ENCODE data around the gene AOPEP.

DNA sequence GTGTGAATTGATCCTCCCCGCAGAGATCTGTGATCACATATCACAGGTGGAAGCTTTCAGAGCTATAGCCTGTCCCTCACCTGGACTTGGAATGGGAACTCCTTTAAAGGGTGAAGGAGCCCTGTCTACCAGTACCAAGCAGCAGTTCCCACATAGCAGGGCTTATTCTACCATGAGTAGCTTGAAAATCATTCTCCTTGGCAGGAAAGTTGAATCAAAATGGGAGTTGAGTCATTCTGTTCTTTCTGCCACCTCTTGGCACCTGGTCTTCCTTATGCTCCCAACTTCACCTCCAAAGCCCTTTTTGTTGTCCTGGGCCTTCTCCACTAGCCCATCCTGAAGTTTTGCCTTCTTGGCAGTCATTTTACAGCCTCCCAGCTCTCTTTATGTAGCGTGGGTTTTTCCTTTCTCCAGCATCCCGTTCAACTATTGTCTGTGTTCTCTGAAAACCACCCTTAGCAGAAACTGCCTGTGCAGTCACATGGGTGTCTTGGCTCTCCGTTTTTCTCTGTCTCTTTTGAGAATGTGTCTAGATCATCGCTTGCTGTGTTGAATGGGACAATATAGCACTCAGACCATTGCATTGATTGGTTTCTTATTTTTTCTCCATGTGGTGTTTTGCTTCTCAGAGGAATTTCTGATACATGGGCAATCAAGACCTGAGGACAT lies 222.2 kb downstream of the AOPEP start:
- TF ChIP-seq CTCF (IDR thresholded peaks at IDR 0.05) (no peak), ATF3 (CRISPR knock-in tag; conservative IDR thresholded peaks at IDR 0.05) (no peak)
- TF ChIP-seq, protein P1, sequence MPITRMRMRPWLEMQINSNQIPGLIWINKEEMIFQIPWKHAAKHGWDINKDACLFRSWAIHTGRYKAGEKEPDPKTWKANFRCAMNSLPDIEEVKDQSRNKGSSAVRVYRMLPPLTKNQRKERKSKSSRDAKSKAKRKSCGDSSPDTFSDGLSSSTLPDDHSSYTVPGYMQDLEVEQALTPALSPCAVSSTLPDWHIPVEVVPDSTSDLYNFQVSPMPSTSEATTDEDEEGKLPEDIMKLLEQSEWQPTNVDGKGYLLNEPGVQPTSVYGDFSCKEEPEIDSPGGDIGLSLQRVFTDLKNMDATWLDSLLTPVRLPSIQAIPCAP (CRISPR knock-in tag; IDR thresholded peaks at IDR 0.05), result no peak

Measured in WTC11 (cell line).